GM19372 (cell line): ENCODE measurements around the gene COL4A1.
"Not testable (repeated sequence)": the region's sequence is repeated elsewhere in the genome, so short reads cannot be mapped to it uniquely, and the experiment has no call there.

Experiments used
- ATAC-seq: cut with Tn5 transposase; IDR thresholded peaks from one replicate; pipeline ENCODE4 v1.9.1; 2021; ENCODE audit warnings: mild to moderate bottlenecking, low read depth, moderate library complexity; ENCODE audit not compliant: unreplicated experiment

Gene COL4A1

GRCh38 chr13:110128546-110128945 is 178.4 kb downstream of the COL4A1 start:
- ATAC-seq, result no peak

- no peak for ATAC-seq
Observed at GRCh38 chr13:110127986-110128511, 178.9 kb downstream of the COL4A1 start.

- ATAC-seq, result no peak
Observed at GRCh38 chr13:110126391-110126961, 180.5 kb downstream of the COL4A1 start.

GRCh38 chr13:110125613-110126272 is 181.2 kb downstream of the COL4A1 start:
- ATAC-seq, result no peak

- ATAC-seq, result no peak
Observed at GRCh38 chr13:110125157-110125556, 181.8 kb downstream of the COL4A1 start.

GRCh38 chr13:110124201-110124940 is 182.6 kb downstream of the COL4A1 start:
- ATAC-seq, result no peak

- ATAC-seq, result no peak
Observed at GRCh38 chr13:110123041-110123809, 183.7 kb downstream of the COL4A1 start.

- ATAC-seq, result no peak
Observed at GRCh38 chr13:110121422-110122083, 185.4 kb downstream of the COL4A1 start.

GRCh38 chr13:110119935-110120905 is 186.7 kb downstream of the COL4A1 start:
- ATAC-seq, result no peak

GRCh38 chr13:110118106-110118505 is 188.9 kb downstream of the COL4A1 start:
- no peak for ATAC-seq

GRCh38 chr13:110116072-110116487 is 190.9 kb downstream of the COL4A1 start:
- no peak for ATAC-seq

- ATAC-seq, result no peak
Observed at GRCh38 chr13:110115591-110115990, 191.4 kb downstream of the COL4A1 start.

GRCh38 chr13:110114316-110114715 is 192.6 kb downstream of the COL4A1 start:
- no peak for ATAC-seq

- no peak for ATAC-seq
Observed at GRCh38 chr13:110113284-110113764, 193.6 kb downstream of the COL4A1 start.

- not testable (repeated sequence) for ATAC-seq
Observed at GRCh38 chr13:110112379-110112778, 194.6 kb downstream of the COL4A1 start.

- ATAC-seq, result no peak
Observed at GRCh38 chr13:110110783-110111182, 196.2 kb downstream of the COL4A1 start.

- ATAC-seq, result no peak
Observed at GRCh38 chr13:110109910-110110309, 197.0 kb downstream of the COL4A1 start.

- ATAC-seq, result no peak
Observed at GRCh38 chr13:110109140-110109783, 197.7 kb downstream of the COL4A1 start.
